WI38 (cell line): Measurements from ENCODE around the gene LMBRD1.

Experiments
- H3K4me3 ChIP-seq: 2 replicates; pipeline ENCODE4 v1.5.1; 2011; ENCODE audit warnings: low read depth, mild to moderate bottlenecking, control low read depth, low read length
- TF ChIP-seq, protein P1 (sequence below): IDR thresholded peaks from 2 replicates; pipeline ENCODE4 v1.5.1; 2012; ENCODE audit warnings: low read depth, mild to moderate bottlenecking, control low read depth, low read length

The LMBRD1 gene

DNA sequence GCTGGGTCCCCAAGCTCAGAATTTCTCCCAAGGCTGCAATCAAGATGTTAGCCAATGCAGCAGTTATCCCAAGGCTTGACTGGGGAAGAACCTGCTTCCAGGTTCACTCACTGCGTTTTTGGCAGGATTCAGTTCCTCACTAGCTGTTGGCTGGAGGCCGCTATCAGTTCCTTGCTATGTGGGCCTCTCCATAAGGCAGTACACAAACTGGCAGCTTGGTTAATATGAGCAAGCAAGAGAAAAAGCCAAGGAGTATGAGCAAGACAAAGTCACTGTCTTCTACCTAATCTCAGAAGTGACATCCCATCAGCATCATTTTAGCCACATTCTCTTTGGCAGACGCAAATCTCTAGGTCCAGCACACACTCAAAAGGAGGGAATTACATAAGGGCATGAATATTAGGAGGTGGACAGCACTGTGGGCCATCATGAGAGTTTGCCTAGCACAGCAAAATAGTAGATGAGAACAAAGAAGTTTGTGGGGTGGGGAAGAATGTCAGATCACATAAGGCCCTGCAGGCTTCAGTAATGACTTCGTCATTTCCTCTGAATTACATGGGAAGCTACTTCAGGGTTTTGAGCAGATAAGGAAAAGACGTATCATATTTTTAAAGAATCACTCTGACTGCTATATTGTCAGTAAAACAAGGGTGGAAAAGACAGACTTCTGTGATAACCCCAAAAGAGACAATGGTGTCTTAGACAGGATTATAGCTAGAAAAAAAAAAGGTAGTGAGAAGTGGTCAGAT, 25.5 kb downstream of the LMBRD1 start:
- TF ChIP-seq, protein P1, sequence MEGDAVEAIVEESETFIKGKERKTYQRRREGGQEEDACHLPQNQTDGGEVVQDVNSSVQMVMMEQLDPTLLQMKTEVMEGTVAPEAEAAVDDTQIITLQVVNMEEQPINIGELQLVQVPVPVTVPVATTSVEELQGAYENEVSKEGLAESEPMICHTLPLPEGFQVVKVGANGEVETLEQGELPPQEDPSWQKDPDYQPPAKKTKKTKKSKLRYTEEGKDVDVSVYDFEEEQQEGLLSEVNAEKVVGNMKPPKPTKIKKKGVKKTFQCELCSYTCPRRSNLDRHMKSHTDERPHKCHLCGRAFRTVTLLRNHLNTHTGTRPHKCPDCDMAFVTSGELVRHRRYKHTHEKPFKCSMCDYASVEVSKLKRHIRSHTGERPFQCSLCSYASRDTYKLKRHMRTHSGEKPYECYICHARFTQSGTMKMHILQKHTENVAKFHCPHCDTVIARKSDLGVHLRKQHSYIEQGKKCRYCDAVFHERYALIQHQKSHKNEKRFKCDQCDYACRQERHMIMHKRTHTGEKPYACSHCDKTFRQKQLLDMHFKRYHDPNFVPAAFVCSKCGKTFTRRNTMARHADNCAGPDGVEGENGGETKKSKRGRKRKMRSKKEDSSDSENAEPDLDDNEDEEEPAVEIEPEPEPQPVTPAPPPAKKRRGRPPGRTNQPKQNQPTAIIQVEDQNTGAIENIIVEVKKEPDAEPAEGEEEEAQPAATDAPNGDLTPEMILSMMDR, result no peak
- H3K4me3 ChIP-seq, result no peak overlapping the region

DNA sequence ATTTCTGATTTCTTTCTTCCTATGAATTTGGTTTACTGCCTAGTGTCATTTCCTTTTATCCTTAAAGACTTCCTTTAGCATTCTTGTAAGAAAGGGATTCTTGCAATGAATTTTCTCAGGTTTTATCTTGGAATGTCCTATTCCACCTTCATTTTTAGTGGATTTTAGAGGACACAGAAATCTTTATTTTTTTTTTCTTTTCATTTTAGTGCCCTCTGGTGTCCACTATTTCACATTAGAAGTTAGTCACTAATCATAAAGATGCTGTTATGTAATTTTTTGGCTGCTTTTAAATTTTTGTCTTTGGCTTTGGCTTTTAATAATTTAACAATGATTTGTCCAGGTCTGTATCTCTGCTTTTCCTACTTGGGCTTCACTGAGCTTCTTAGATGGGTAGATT, 28.1 kb downstream of the LMBRD1 start:
- TF ChIP-seq, protein P1, result no peak
- no peak overlapping the region for H3K4me3 ChIP-seq

DNA sequence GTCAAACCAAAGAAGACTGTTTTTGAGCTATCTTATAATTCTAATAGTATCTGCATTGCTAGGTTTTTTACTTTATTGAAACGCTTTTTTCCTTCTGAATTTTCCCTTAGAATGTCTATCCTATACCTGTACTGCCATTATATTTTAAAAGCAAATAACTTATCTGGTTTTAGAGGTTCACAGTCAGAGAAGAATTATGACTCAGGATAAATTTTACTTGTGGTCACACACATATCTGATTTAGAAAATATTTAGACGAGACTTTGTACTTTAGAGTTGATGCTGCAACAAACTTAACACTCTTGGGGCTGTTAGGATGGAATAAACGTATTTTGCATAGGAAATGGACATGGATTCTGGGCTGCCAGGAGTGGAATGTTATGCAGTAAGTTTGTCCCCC, 33.0 kb downstream of the LMBRD1 start:
- no peak overlapping the region for H3K4me3 ChIP-seq
- TF ChIP-seq, protein P1, result no peak

DNA sequence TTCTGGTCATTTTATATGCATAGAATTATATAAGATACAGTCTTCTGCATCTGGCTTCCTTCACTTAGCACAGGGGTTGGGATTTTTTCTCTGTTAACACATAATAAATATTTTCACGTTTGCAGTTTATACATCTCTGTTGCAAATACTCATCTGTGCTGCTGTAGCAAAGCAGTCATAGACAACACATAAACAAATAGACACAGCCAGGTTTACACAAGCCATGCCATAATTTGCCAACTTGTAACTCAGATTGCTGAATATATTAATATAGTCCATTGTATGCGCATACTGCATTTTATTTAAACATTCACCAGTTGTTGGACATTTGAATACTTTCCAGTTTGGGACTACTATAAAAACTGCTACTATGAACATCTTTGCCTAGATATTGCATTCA, 35.0 kb downstream of the LMBRD1 start:
- TF ChIP-seq, protein P1, result no peak
- no peak overlapping the region for H3K4me3 ChIP-seq

DNA sequence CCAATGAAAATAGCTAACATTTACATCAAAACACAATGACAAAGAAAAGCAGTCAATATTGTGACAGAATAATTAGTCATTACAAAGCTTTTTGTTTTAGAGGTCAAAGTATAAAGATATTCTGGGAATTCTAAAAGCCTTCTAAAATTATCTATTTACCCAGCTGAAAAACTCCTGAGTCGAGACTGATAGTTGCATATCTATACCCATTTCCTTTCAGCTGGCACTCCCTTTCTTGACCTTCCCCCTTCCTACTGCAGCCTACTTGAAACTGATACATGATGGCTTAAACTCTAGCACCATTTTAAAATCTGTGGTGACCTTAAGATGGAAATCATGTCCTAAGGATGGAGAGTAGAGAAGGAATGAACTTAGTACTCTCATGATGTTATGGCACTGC, 38.6 kb downstream of the LMBRD1 start:
- TF ChIP-seq, protein P1, result no peak
- no peak overlapping the region for H3K4me3 ChIP-seq

DNA sequence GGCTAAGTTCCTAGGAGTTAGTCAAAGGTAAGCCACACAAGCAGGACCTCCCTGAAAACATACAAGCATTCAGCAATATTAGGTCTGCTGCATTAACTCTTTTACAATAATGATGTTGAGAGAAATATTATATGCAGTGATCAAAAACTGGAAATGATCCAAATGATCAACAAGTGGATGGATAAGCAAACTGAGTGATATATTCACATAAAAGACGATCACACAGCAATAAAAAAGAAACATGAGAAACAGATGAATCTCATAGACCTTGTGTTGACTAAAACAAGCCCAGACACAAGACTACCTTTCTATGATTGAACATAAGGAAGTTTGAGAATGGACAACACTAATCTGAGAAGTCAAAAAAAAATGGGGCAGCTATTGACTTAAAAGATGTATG, 39.9 kb downstream of the LMBRD1 start:
- no peak overlapping the region for H3K4me3 ChIP-seq
- TF ChIP-seq, protein P1, result no peak

DNA sequence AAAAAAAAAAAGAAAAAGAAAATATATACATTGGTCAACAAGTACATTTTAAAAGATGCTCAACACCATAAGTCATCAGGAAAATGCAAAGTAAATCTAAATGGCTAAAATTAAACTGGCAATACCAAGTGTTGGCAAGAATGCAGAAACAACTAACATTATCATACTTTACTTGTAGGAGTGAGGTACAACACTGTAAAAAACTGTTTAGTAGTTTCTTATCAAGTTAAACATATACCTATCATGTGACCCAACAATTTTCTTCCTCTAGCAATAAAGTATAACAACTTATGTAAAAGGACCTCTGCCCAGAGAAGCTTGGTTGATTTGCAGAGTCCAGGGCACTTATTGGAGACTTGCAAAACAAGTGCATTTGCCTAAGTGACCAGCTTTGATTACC, 40.4 kb downstream of the LMBRD1 start:
- TF ChIP-seq, protein P1, result no peak
- no peak overlapping the region for H3K4me3 ChIP-seq
